Activated naive CD8-positive, alpha-beta T cell treated with anti-CD3 and anti-CD28 coated beads, Interleukin-2, amount 50 U/mL, for 24 hours (primary cell): ENCODE results near the gene DNAJC25.
"Not testable (repeated sequence)": the region's sequence is repeated elsewhere in the genome, so short reads cannot be mapped to it uniquely, and the experiment has no call there.

Experiments
- ATAC-seq: fragments of 150-1000 bp; cut with Tn5 transposase; one replicate; pipeline ENCODE4 v1.10.0; 2021
- DNase-seq: peaks from one replicate; pipeline ENCODE4 v3.0.0; 2021
- H3K27ac Mint-ChIP-seq: one replicate; pipeline ENCODE4 v1.8.0; 2021; ENCODE audit warnings: mild to moderate bottlenecking, mixed read lengths
- H3K27me3 Mint-ChIP-seq: one replicate; pipeline ENCODE4 v1.8.0; 2021; ENCODE audit warnings: mixed read lengths
- H3K36me3 Mint-ChIP-seq: one replicate; pipeline ENCODE4 v1.8.0; 2021; ENCODE audit warnings: low read depth, mixed read lengths
- H3K4me1 Mint-ChIP-seq: one replicate; pipeline ENCODE4 v1.8.0; 2021; ENCODE audit warnings: mixed read lengths
- H3K4me3 Mint-ChIP-seq: one replicate; pipeline ENCODE4 v1.8.0; 2021; ENCODE audit warnings: mild to moderate bottlenecking, moderate library complexity, mixed read lengths
- H3K9me3 Mint-ChIP-seq: one replicate; pipeline ENCODE4 v1.8.0; 2021; ENCODE audit warnings: mixed read lengths

DNAJC25 gene

DNA sequence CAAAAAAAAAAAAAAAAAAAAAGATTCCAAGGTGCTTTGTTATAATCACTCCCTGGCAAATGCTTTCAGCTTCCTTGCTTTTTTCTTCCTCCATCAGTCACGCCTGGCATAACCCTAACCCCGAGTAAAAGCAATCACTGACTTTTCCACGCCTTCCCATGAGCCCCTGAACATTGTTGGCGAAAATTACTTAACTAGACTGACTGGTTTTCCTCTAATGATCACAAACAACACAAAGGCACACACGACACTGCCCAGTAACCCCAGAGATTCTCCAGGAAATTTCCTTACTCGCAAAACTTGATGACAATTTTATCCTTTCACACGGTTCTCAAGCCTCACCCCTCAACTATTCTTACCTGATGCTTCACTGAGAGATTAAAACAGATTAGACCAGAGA, 20.3 kb upstream of the DNAJC25 start:
- ATAC-seq (no peak), DNase-seq (no peak)
- Mint-ChIP-seq H3K4me1 (no peaks in the 10 kb centered on the region), H3K9me3 (no peaks in the 10 kb centered on the region), H3K27ac (no peak overlapping the region), H3K4me3 (no peak overlapping the region), H3K36me3 (no peaks in the 10 kb centered on the region), H3K27me3 (peaks cover 19% of the 10 kb centered on the region)

GRCh38 chr9:111613436-111614040, 17.6 kb upstream of the DNAJC25 start:
- H3K4me3 Mint-ChIP-seq = no peak overlapping the region
- no peak overlapping the region for H3K27ac Mint-ChIP-seq
- peaks cover 16% of the 10 kb centered on the region for H3K27me3 Mint-ChIP-seq
- ATAC-seq = no peak
- H3K4me1 Mint-ChIP-seq = no peaks in the 10 kb centered on the region
- no peaks in the 10 kb centered on the region for H3K9me3 Mint-ChIP-seq
- no peak for DNase-seq
- H3K36me3 Mint-ChIP-seq = no peaks in the 10 kb centered on the region

- Mint-ChIP-seq H3K4me1 (no peaks in the 10 kb centered on the region), H3K4me3 (no peak overlapping the region), H3K27ac (no peak overlapping the region), H3K27me3 (peaks cover 9% of the 10 kb centered on the region), H3K9me3 (no peaks in the 10 kb centered on the region), H3K36me3 (no peaks in the 10 kb centered on the region)
- no peak for DNase-seq
- ATAC-seq = no peak
These were observed 15.2 kb upstream of the DNAJC25 start for GRCh38 chr9:111615928-111616327.

- H3K4me1 Mint-ChIP-seq, H3K27ac Mint-ChIP-seq, DNase-seq, H3K4me3 Mint-ChIP-seq, H3K9me3 Mint-ChIP-seq, ATAC-seq, H3K36me3 Mint-ChIP-seq: not testable (repeated sequence)
- peaks cover 11% of the 10 kb centered on the region for H3K27me3 Mint-ChIP-seq
These were observed 13.8 kb upstream of the DNAJC25 start for GRCh38 chr9:111617349-111617748.

- ATAC-seq (no peak), DNase-seq (peak; percentile 16)
- Mint-ChIP-seq H3K9me3 (no peaks in the 10 kb centered on the region), H3K4me3 (no peak overlapping the region), H3K27me3 (peaks cover 8% of the 10 kb centered on the region), H3K36me3 (no peaks in the 10 kb centered on the region), H3K27ac (no peak overlapping the region), H3K4me1 (no peaks in the 10 kb centered on the region)
These were observed 9.1 kb upstream of the DNAJC25 start for GRCh38 chr9:111621895-111622480.

- no peaks in the 10 kb centered on the region for H3K36me3 Mint-ChIP-seq
- no peak overlapping the region for H3K4me3 Mint-ChIP-seq
- no peaks in the 10 kb centered on the region for H3K4me1 Mint-ChIP-seq
- peaks cover 8% of the 10 kb centered on the region for H3K27me3 Mint-ChIP-seq
- no peaks in the 10 kb centered on the region for H3K9me3 Mint-ChIP-seq
- H3K27ac Mint-ChIP-seq = no peak overlapping the region
- DNase-seq (no peak), ATAC-seq (no peak)
These were observed 8.5 kb upstream of the DNAJC25 start for GRCh38 chr9:111622626-111623025.

DNA sequence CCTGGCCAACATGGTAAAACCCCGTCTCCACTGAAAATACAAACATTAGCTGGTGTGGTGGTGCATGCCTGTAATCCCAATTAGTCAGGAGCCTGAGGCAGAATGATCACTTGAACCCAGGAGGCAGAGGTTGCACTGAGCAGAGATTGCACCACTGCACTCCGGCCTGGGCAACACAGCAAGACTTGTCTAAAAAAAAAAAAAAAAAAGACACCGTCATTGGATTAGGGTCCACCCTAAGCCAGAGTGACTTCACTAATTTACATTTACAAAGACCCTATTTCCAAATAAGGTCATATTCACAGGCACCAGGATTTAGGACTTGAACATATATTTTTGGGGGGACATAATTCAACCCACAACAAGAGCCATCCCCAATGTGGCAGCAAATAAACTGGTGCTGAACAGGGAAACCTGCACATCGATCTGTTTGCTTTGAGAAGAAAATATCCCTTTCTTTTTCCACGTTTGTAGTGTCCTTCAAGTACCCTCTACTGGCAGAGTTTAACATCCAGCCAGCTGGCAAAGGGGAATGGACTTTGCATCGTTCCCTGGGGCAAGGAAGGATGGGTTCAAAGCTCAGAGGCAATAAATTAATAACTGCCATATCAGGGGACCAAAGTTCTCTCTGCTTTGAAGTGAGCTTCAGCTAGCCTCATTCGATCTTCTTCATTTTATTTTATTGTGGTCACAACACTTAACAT, 3.7 kb upstream of the DNAJC25 start:
- Mint-ChIP-seq H3K36me3 (peaks cover 9% of the 10 kb centered on the region), H3K27me3 (peaks cover 4% of the 10 kb centered on the region), H3K27ac (no peak overlapping the region), H3K4me3 (no peak overlapping the region), H3K4me1 (peaks cover 14% of the 10 kb centered on the region), H3K9me3 (no peaks in the 10 kb centered on the region)
- ATAC-seq (no peak), DNase-seq (no peak)

GRCh38 chr9:111628411-111628810, 2.7 kb upstream of the DNAJC25 start:
- Mint-ChIP-seq H3K4me1 (peaks cover 24% of the 10 kb centered on the region), H3K9me3 (no peaks in the 10 kb centered on the region), H3K27me3 (no peaks in the 10 kb centered on the region), H3K27ac (no peak overlapping the region), H3K36me3 (peaks cover 19% of the 10 kb centered on the region), H3K4me3 (no peak overlapping the region)
- DNase-seq = no peak
- no peak for ATAC-seq

GRCh38 chr9:111630182-111630963, 761 bp upstream of the DNAJC25 start:
- DNase-seq (peak; percentile 4), ATAC-seq (peak; percentile 23)
- Mint-ChIP-seq H3K36me3 (peaks cover 31% of the 10 kb centered on the region), H3K4me3 (peak overlapping the region; percentile 91), H3K27me3 (no peaks in the 10 kb centered on the region), H3K9me3 (no peaks in the 10 kb centered on the region), H3K27ac (peak overlapping the region; percentile 81), H3K4me1 (peaks cover 43% of the 10 kb centered on the region)

- H3K27ac Mint-ChIP-seq = peak overlapping the region; percentile 81
- no peak for ATAC-seq
- DNase-seq = no peak
- H3K4me3 Mint-ChIP-seq = peak overlapping the region; percentile 91
- peaks cover 48% of the 10 kb centered on the region for H3K4me1 Mint-ChIP-seq
- no peaks in the 10 kb centered on the region for H3K9me3 Mint-ChIP-seq
- H3K36me3 Mint-ChIP-seq = peaks cover 31% of the 10 kb centered on the region
- H3K27me3 Mint-ChIP-seq = no peaks in the 10 kb centered on the region
These were observed 245 bp upstream of the DNAJC25 start for GRCh38 chr9:111630964-111631213.

GRCh38 chr9:111632060-111632459, 926 bp downstream of the DNAJC25 start:
- Mint-ChIP-seq H3K36me3 (peaks cover 31% of the 10 kb centered on the region), H3K9me3 (no peaks in the 10 kb centered on the region), H3K27me3 (no peaks in the 10 kb centered on the region), H3K4me1 (peaks cover 51% of the 10 kb centered on the region), H3K27ac (peak overlapping the region; percentile 91), H3K4me3 (peak overlapping the region; percentile 91)
- DNase-seq (no peak), ATAC-seq (no peak)

GRCh38 chr9:111632695-111633388, 1.7 kb downstream of the DNAJC25 start:
- peak overlapping the region; percentile 91 for H3K4me3 Mint-ChIP-seq
- H3K27me3 Mint-ChIP-seq = no peaks in the 10 kb centered on the region
- peaks cover 51% of the 10 kb centered on the region for H3K4me1 Mint-ChIP-seq
- H3K36me3 Mint-ChIP-seq = peaks cover 31% of the 10 kb centered on the region
- ATAC-seq = no peak
- no peaks in the 10 kb centered on the region for H3K9me3 Mint-ChIP-seq
- peak overlapping the region; percentile 91 for H3K27ac Mint-ChIP-seq
- DNase-seq = no peak

GRCh38 chr9:111633389-111633736, 2.2 kb downstream of the DNAJC25 start:
- DNase-seq (no peak), ATAC-seq (no peak)
- Mint-ChIP-seq H3K27me3 (no peaks in the 10 kb centered on the region), H3K4me3 (peak overlapping the region; percentile 91), H3K4me1 (peaks cover 51% of the 10 kb centered on the region), H3K9me3 (no peaks in the 10 kb centered on the region), H3K27ac (peak overlapping the region; percentile 46), H3K36me3 (peaks cover 31% of the 10 kb centered on the region)

DNA sequence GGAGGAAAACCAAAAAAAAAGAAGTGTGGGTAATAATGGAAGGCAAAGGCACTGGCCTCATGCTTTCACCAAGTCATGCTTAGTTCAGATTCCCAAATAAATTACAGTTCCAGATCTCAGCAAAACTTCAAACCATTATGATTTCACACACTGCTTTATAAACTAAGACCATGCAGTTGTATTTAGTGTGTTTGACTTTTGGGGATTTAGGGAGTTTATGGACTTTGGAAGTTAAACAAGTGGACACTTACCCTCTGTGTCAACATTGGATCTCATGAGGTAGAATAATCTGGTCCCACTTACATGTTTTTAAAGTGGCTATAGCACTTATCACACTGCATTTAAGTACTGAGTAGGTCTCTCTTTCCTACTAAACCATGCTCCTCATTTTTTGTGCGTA, 3.7 kb downstream of the DNAJC25 start:
- H3K4me3 Mint-ChIP-seq = no peak overlapping the region
- H3K36me3 Mint-ChIP-seq = peaks cover 31% of the 10 kb centered on the region
- no peaks in the 10 kb centered on the region for H3K9me3 Mint-ChIP-seq

More for the DNA sequence above, 3.7 kb downstream of the DNAJC25 start:
- Mint-ChIP-seq H3K4me1 (peaks cover 51% of the 10 kb centered on the region), H3K27me3 (no peaks in the 10 kb centered on the region), H3K27ac (no peak overlapping the region)
- DNase-seq (no peak), ATAC-seq (no peak)
